ENCODE results near the gene CIAPIN1.

The CIAPIN1 gene

GRCh38 chr16:57476546-57477410, 29.6 kb upstream of the CIAPIN1 start:
- no peak overlapping the region for H3K27ac ChIP-seq (ENCODE audit: low read depth, low read length)
- no peak overlapping the region for H3K9ac ChIP-seq (ENCODE audit: low read length)

GRCh38 chr16:57475711-57476339, 28.6 kb upstream of the CIAPIN1 start:
- no peak overlapping the region for H2AFZ ChIP-seq (ENCODE audit: low read depth, low read length, severe bottlenecking)
- no peaks in the 10 kb centered on the region for H3F3A ChIP-seq (ENCODE audit: insufficient read depth)
- H3K27ac ChIP-seq (ENCODE audit: low read depth, low read length): no peak overlapping the region
- no peaks in the 10 kb centered on the region for H3K9me2 ChIP-seq (replicated peaks; ENCODE audit: insufficient read depth, low read length)
- no peaks in the 10 kb centered on the region for H4K20me1 ChIP-seq (ENCODE audit: low read depth, low read length)
- no peaks in the 10 kb centered on the region for H3K79me2 ChIP-seq (ENCODE audit: insufficient read depth, low read length)
- no peak overlapping the region for H3K4me2 ChIP-seq (ENCODE audit: low read depth, low read length, poor library complexity, severe bottlenecking)
- TF ChIP-seq CTCF (IDR thresholded peaks at IDR 0.05; ENCODE audit: insufficient read depth, low read length, poor library complexity, severe bottlenecking) (peak; percentile 96), EZH2phosphoT487 (conservative IDR thresholded peaks at IDR 0.05; ENCODE audit: low read length) (no peak)
- no peaks in the 10 kb centered on the region for H3K36me3 ChIP-seq (ENCODE audit: low read length)
- H3K27me3 ChIP-seq (ENCODE audit: low read length): no peaks in the 10 kb centered on the region
- no peaks in the 10 kb centered on the region for H3K9me3 ChIP-seq (ENCODE audit: insufficient read depth, low read length)
- no peak overlapping the region for H3K4me3 ChIP-seq (ENCODE audit: insufficient read depth, low read length, poor library complexity, severe bottlenecking)
- H3K9ac ChIP-seq (ENCODE audit: low read length): no peak overlapping the region

More at GRCh38 chr16:57476546-57477410, 29.6 kb upstream of the CIAPIN1 start:
- no peak overlapping the region for H3K4me3 ChIP-seq (ENCODE audit: insufficient read depth, low read length, poor library complexity, severe bottlenecking)
- no peak overlapping the region for H3K4me2 ChIP-seq (ENCODE audit: low read depth, low read length, poor library complexity, severe bottlenecking)
- no peaks in the 10 kb centered on the region for H4K20me1 ChIP-seq (ENCODE audit: low read depth, low read length)
- H3K36me3 ChIP-seq (ENCODE audit: low read length): no peaks in the 10 kb centered on the region
- H3K79me2 ChIP-seq (ENCODE audit: insufficient read depth, low read length): no peaks in the 10 kb centered on the region
- no peaks in the 10 kb centered on the region for H3K9me3 ChIP-seq (ENCODE audit: insufficient read depth, low read length)
- H2AFZ ChIP-seq (ENCODE audit: low read depth, low read length, severe bottlenecking): no peak overlapping the region
- no peak for TF ChIP-seq CTCF (IDR thresholded peaks at IDR 0.05; ENCODE audit: insufficient read depth, low read length, poor library complexity, severe bottlenecking)
- TF ChIP-seq EZH2phosphoT487 (conservative IDR thresholded peaks at IDR 0.05; ENCODE audit: low read length): no peak
- no peaks in the 10 kb centered on the region for H3K9me2 ChIP-seq (replicated peaks; ENCODE audit: insufficient read depth, low read length)
- H3F3A ChIP-seq (ENCODE audit: insufficient read depth): no peaks in the 10 kb centered on the region
- H3K27me3 ChIP-seq (ENCODE audit: low read length): no peaks in the 10 kb centered on the region

- H2AFZ ChIP-seq (ENCODE audit: low read depth, low read length, severe bottlenecking): no peak overlapping the region
- H3K27me3 ChIP-seq (ENCODE audit: low read length): no peaks in the 10 kb centered on the region
- H4K20me1 ChIP-seq (ENCODE audit: low read depth, low read length): no peaks in the 10 kb centered on the region
- no peaks in the 10 kb centered on the region for H3F3A ChIP-seq (ENCODE audit: insufficient read depth)
- no peaks in the 10 kb centered on the region for H3K9me2 ChIP-seq (replicated peaks; ENCODE audit: insufficient read depth, low read length)
- no peak overlapping the region for H3K9ac ChIP-seq (ENCODE audit: low read length)
- no peaks in the 10 kb centered on the region for H3K36me3 ChIP-seq (ENCODE audit: low read length)
- H3K4me3 ChIP-seq (ENCODE audit: insufficient read depth, low read length, poor library complexity, severe bottlenecking): no peak overlapping the region
- TF ChIP-seq EZH2phosphoT487 (conservative IDR thresholded peaks at IDR 0.05; ENCODE audit: low read length) (no peak), CTCF (IDR thresholded peaks at IDR 0.05; ENCODE audit: insufficient read depth, low read length, poor library complexity, severe bottlenecking) (no peak)
- no peaks in the 10 kb centered on the region for H3K79me2 ChIP-seq (ENCODE audit: insufficient read depth, low read length)
- no peaks in the 10 kb centered on the region for H3K9me3 ChIP-seq (ENCODE audit: insufficient read depth, low read length)
- no peak overlapping the region for H3K27ac ChIP-seq (ENCODE audit: low read depth, low read length)
- H3K4me2 ChIP-seq (ENCODE audit: low read depth, low read length, poor library complexity, severe bottlenecking): no peak overlapping the region
Measured at GRCh38 chr16:57474671-57475661, 27.8 kb upstream of the CIAPIN1 start.
